WERI-Rb-1 (cell line): ENCODE results near the gene MAGI2.

Source experiments
- DNase-seq: peaks from one replicate; pipeline ENCODE4 v3.0.0-alpha.2; 2020
- H3K27ac ChIP-seq: fragments of 250-450 bp; sonication (Bioruptor Pico); 2 replicates; pipeline ENCODE4 v1.5.1; 2020; ENCODE audit warnings: mild to moderate bottlenecking, moderate library complexity
- H3K27me3 ChIP-seq: fragments of 250-450 bp; sonication (Bioruptor Pico); 2 replicates; pipeline ENCODE4 v1.5.1; 2021; ENCODE audit warnings: mild to moderate bottlenecking, low read depth, moderate library complexity; ENCODE audit not compliant: insufficient read depth, severe bottlenecking
- H3K36me3 ChIP-seq: fragments of 250-450 bp; sonication (Bioruptor Pico); 2 replicates; pipeline ENCODE4 v1.5.1; 2020; ENCODE audit warnings: mild to moderate bottlenecking, moderate library complexity
- H3K4me3 ChIP-seq: 2 replicates; pipeline ENCODE4 v1.5.1; 2011; ENCODE audit warnings: low read depth, mild to moderate bottlenecking, control low read depth, low read length
- H3K9me3 ChIP-seq: fragments of 250-450 bp; sonication (Bioruptor Pico); 2 replicates; pipeline ENCODE4 v1.5.1; 2021; ENCODE audit warnings: mild to moderate bottlenecking, moderate library complexity; ENCODE audit not compliant: severe bottlenecking
- CTCF ChIP-seq: IDR thresholded peaks from 2 replicates; pipeline ENCODE4 v1.5.1; 2011; ENCODE audit warnings: low read depth, mild to moderate bottlenecking, control low read depth, inconsistent platforms, low read length

The MAGI2 gene

DNA sequence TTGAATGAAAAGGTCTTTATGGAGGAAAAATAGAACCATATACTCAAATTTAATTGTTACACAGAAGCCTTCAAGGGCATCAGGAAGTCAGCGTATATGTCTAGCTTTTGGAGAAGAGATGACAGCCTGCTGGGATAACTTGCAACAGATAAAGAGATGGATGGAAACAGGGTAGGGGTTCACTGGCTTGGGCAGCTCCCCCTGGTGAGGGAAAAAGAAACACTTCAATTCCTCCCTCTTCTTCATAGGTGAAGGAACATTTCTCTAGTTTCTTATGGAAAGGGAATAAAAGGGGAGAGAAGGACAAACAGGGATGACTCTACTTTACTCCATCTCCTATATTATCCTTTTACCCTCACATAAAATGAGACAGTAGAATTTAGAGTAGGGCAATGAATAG lies 1019.2 kb downstream of the MAGI2 start:
- H3K27me3 ChIP-seq: no peaks in the 10 kb centered on the region
- no peaks in the 10 kb centered on the region for H3K9me3 ChIP-seq
- no peak for DNase-seq
- TF ChIP-seq CTCF: peak; percentile 13; the same call in 1 of the 2 replicates
- H3K27ac ChIP-seq: no peak overlapping the region
- no peaks in the 10 kb centered on the region for H3K36me3 ChIP-seq
- no peak overlapping the region for H3K4me3 ChIP-seq

GRCh38 chr7:78433421-78433820 lies 1020.0 kb downstream of the MAGI2 start:
- Histone ChIP-seq H3K4me3 (no peak overlapping the region), H3K9me3 (no peaks in the 10 kb centered on the region), H3K36me3 (no peaks in the 10 kb centered on the region), H3K27ac (no peak overlapping the region), H3K27me3 (no peaks in the 10 kb centered on the region)
- DNase-seq: no peak
- TF ChIP-seq CTCF: no peak

DNA sequence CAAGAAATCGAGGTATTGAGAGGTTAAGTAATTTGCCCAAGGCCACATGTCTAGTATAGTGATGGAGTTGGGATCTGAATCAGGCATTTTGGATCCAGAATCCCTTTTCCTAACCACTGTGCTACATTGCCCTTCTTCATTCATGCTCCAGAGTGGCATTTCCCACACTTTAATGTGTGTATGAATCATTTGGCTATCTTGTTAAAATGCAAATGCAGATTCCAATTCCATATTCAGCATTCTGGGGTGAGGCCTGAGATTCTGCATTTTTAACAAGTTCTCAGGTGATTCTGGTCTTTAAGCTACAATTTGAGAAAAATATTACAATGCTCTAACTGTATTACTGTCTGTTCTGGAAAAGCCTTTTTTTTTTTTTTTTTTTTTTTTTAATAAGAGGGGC lies 1023.6 kb downstream of the MAGI2 start:
- H3K36me3 ChIP-seq: no peaks in the 10 kb centered on the region
- no peak for DNase-seq
- no peak overlapping the region for H3K4me3 ChIP-seq
- H3K27me3 ChIP-seq: no peaks in the 10 kb centered on the region
- TF ChIP-seq CTCF: no peak
- no peak overlapping the region for H3K27ac ChIP-seq
- no peaks in the 10 kb centered on the region for H3K9me3 ChIP-seq

- no peak overlapping the region for H3K4me3 ChIP-seq
- H3K27ac ChIP-seq: no peak overlapping the region
- H3K27me3 ChIP-seq: no peaks in the 10 kb centered on the region
- TF ChIP-seq CTCF: no peak
- DNase-seq: no peak
- H3K9me3 ChIP-seq: no peaks in the 10 kb centered on the region
- no peaks in the 10 kb centered on the region for H3K36me3 ChIP-seq
These were observed 1026.3 kb downstream of the MAGI2 start for GRCh38 chr7:78427209-78427608.

DNA sequence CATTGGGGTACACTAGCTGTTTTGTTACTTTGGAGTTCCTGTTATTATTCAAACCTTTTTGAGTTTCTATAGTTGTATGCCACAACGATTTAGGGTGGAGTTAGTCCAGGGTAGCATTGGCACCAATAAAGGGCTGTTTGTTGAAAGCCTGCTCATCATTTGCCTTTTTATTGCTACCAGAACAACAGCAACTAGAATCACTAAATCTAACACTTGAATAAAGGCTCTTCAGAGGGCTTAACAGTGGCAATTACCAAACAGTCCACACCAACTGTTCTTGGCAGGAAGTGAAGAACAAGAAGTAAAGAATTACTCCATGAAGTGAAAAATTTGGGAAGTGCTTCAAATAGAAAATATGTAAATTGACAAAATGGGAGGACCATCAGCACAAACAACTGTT lies 1033.5 kb downstream of the MAGI2 start:
- H3K4me3 ChIP-seq: no peak overlapping the region
- no peaks in the 10 kb centered on the region for H3K9me3 ChIP-seq
- no peak for DNase-seq
- no peaks in the 10 kb centered on the region for H3K27me3 ChIP-seq
- H3K36me3 ChIP-seq: no peaks in the 10 kb centered on the region
- no peak for TF ChIP-seq CTCF
- no peak overlapping the region for H3K27ac ChIP-seq

GRCh38 chr7:78417180-78417853 lies 1036.2 kb downstream of the MAGI2 start:
- DNase-seq: no peak
- Histone ChIP-seq H3K27me3 (no peaks in the 10 kb centered on the region), H3K36me3 (no peaks in the 10 kb centered on the region), H3K9me3 (no peaks in the 10 kb centered on the region), H3K4me3 (no peak overlapping the region), H3K27ac (no peak overlapping the region)
- TF ChIP-seq CTCF: no peak
